ENCODE measurements around the gene ATP13A3. TPM values are rescaled to one million over a fixed set of nuclear protein-coding genes. Genes with fewer than 3 reads are reported as not detected.
A peak's percentile ranks its signal among the peaks of the same experiment; 100 is the strongest.

ATP13A3 gene
- total and polyA plus RNA-seq, 9 of the 15 experiments (the other 6 are each of a cell fraction or from before 2014, with no cell fraction given) = 16.6 to 135 (median 86.6) TPM

DNA sequence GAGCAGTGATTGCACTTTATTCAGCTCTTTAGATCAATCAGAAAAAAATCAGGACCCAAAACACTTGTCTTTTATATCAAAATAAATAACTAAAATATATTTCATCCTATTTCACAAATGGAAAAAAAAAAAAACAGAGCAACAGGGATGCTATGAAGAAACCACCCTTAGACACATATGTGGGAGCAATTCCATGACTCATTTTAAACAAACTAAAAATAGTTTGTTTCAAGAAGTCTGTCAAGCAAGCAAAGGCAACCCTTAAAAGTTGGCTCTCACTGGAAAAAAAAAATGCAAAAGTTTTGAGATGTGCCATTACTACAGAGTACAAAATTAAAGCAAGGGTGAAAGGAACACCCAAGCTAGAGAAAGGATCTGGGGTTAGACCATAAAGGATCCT lies 5.7 kb downstream of the ATP13A3 start (continued):
- TF ChIP-seq MAFG (tag; conservative IDR thresholded peaks at IDR 0.05) = no peak
- TF ChIP-seq SMAD2 (IDR thresholded peaks at IDR 0.05; ENCODE audit: low read depth, low read length) = no peak
- TF ChIP-seq, protein P1, sequence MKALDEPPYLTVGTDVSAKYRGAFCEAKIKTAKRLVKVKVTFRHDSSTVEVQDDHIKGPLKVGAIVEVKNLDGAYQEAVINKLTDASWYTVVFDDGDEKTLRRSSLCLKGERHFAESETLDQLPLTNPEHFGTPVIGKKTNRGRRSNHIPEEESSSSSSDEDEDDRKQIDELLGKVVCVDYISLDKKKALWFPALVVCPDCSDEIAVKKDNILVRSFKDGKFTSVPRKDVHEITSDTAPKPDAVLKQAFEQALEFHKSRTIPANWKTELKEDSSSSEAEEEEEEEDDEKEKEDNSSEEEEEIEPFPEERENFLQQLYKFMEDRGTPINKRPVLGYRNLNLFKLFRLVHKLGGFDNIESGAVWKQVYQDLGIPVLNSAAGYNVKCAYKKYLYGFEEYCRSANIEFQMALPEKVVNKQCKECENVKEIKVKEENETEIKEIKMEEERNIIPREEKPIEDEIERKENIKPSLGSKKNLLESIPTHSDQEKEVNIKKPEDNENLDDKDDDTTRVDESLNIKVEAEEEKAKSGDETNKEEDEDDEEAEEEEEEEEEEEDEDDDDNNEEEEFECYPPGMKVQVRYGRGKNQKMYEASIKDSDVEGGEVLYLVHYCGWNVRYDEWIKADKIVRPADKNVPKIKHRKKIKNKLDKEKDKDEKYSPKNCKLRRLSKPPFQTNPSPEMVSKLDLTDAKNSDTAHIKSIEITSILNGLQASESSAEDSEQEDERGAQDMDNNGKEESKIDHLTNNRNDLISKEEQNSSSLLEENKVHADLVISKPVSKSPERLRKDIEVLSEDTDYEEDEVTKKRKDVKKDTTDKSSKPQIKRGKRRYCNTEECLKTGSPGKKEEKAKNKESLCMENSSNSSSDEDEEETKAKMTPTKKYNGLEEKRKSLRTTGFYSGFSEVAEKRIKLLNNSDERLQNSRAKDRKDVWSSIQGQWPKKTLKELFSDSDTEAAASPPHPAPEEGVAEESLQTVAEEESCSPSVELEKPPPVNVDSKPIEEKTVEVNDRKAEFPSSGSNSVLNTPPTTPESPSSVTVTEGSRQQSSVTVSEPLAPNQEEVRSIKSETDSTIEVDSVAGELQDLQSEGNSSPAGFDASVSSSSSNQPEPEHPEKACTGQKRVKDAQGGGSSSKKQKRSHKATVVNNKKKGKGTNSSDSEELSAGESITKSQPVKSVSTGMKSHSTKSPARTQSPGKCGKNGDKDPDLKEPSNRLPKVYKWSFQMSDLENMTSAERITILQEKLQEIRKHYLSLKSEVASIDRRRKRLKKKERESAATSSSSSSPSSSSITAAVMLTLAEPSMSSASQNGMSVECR (CRISPR knock-in tag; IDR thresholded peaks at IDR 0.05) = no peak
- no peak for TF ChIP-seq KLF16 (IDR thresholded peaks at IDR 0.05)
- no peak for TF ChIP-seq ZNF76 (CRISPR knock-in tag; IDR thresholded peaks at IDR 0.05; ENCODE audit: borderline replicate concordance)
- no peak for TF ChIP-seq ZNF589 (CRISPR knock-in tag; IDR thresholded peaks at IDR 0.05; ENCODE audit: low read depth)
- no peak for TF ChIP-seq HINFP (tag; conservative IDR thresholded peaks at IDR 0.05; ENCODE audit: low read depth)
- no peak for TF ChIP-seq ELF2 (CRISPR knock-in tag; IDR thresholded peaks at IDR 0.05)
- TF ChIP-seq SMARCA5 (IDR thresholded peaks at IDR 0.05) = no peak
- TF ChIP-seq ZNF124 (CRISPR knock-in tag; IDR thresholded peaks at IDR 0.05) = no peak
- no peak for TF ChIP-seq HEY1 (CRISPR knock-in tag; IDR thresholded peaks at IDR 0.05; ENCODE audit: borderline replicate concordance)
- no peak for TF ChIP-seq ZNF584 (CRISPR knock-in tag; IDR thresholded peaks at IDR 0.05; ENCODE audit: low read depth)
- TF ChIP-seq HDAC3 (IDR thresholded peaks at IDR 0.05; ENCODE audit: borderline replicate concordance, partially characterized antibody) = no peak
- TF ChIP-seq TCF15 (CRISPR knock-in tag; IDR thresholded peaks at IDR 0.05) = no peak
- no peak for TF ChIP-seq SAP30 (IDR thresholded peaks at IDR 0.05; ENCODE audit: borderline replicate concordance, insufficient read depth, low read depth, low read length, poor library complexity, severe bottlenecking)
- no peak for TF ChIP-seq BACH1 (tag; IDR thresholded peaks at IDR 0.05)
- TF ChIP-seq TAL1 (IDR thresholded peaks at IDR 0.05) = no peak
- no peak for TF ChIP-seq ZNF766 (CRISPR knock-in tag; conservative IDR thresholded peaks at IDR 0.05)
- TF ChIP-seq RAD51 (IDR thresholded peaks at IDR 0.05; ENCODE audit: borderline replicate concordance, low read depth) = no peak
- TF ChIP-seq CREBBP (IDR thresholded peaks at IDR 0.05; ENCODE audit: low read depth, low read length) = no peak
- TF ChIP-seq PTRF (tag; IDR thresholded peaks at IDR 0.05) = no peak
- TF ChIP-seq ZNF184 (CRISPR knock-in tag; IDR thresholded peaks at IDR 0.05) = no peak
- no peak for TF ChIP-seq PYGO2 (tag; IDR thresholded peaks at IDR 0.05)
- peak; percentile 49; the same call in 1 of the 2 replicates for TF ChIP-seq JUND (IDR thresholded peaks at IDR 0.05; ENCODE audit: borderline replicate concordance, low read depth, low read length)
- TF ChIP-seq JUND (tag; IDR thresholded peaks at IDR 0.05; ENCODE audit: borderline replicate concordance, low read depth, low read length) = no peak
- TF ChIP-seq PTBP1 (IDR thresholded peaks at IDR 0.05; ENCODE audit: low read depth, low read length) = no peak
